IMR-90 (cell line): ENCODE data around the gene ADIRF.

Source experiments
- CEBPB ChIP-seq: IDR thresholded peaks from 2 replicates; pipeline ENCODE4 v1.6.1; 2012; ENCODE audit warnings: low read depth, low read length, improper control_type of control experiment
- CTCF ChIP-seq: conservative IDR thresholded peaks from 2 replicates; pipeline ENCODE4 v1.5.1; 2012; ENCODE audit warnings: mild to moderate bottlenecking, low read depth, low read length, improper control_type of control experiment
- ELK1 ChIP-seq: fragments of 150-350 bp; IDR thresholded peaks from 2 replicates; pipeline ENCODE4 v1.6.1; 2016; ENCODE audit warnings: low read depth, mild to moderate bottlenecking, low read length, moderate library complexity, borderline replicate concordance
- FOS ChIP-seq: fragments of 150-350 bp; IDR thresholded peaks from 2 replicates; pipeline ENCODE4 v1.6.1; 2016; ENCODE audit warnings: low read depth, low read length
- MAFK ChIP-seq: IDR thresholded peaks from 2 replicates; pipeline ENCODE4 v1.6.1; 2012; ENCODE audit warnings: low read depth, low read length, improper control_type of control experiment
- MAZ ChIP-seq: IDR thresholded peaks from 2 replicates; pipeline ENCODE4 v1.6.1; 2012; ENCODE audit warnings: low read depth, mild to moderate bottlenecking, low read length, improper control_type of control experiment, moderate library complexity, borderline replicate concordance
- MXI1 ChIP-seq: IDR thresholded peaks from 2 replicates; pipeline ENCODE4 v1.6.1; 2012; ENCODE audit warnings: low read depth, mild to moderate bottlenecking, low read length, moderate library complexity, borderline replicate concordance
- POLR2A ChIP-seq: IDR thresholded peaks from 2 replicates; pipeline ENCODE4 v1.6.1; 2012; ENCODE audit warnings: mild to moderate bottlenecking, low read depth, low read length
- RAD21 ChIP-seq: IDR thresholded peaks from 2 replicates; pipeline ENCODE4 v1.6.1; 2012; ENCODE audit warnings: low read length, improper control_type of control experiment
- RCOR1 ChIP-seq: IDR thresholded peaks from 2 replicates; pipeline ENCODE4 v1.6.1; 2012; ENCODE audit warnings: mild to moderate bottlenecking, low read length, improper control_type of control experiment; ENCODE audit not compliant: insufficient replicate concordance
- RFX5 ChIP-seq: IDR thresholded peaks from 2 replicates; pipeline ENCODE4 v1.8.0; 2012; ENCODE audit warnings: low read depth, mild to moderate bottlenecking, low read length, moderate library complexity
- SMC3 ChIP-seq: fragments of 150-350 bp; IDR thresholded peaks from 2 replicates; pipeline ENCODE4 v1.6.1; 2016; ENCODE audit warnings: low read depth, mild to moderate bottlenecking, antibody characterized with exemption, low read length, moderate library complexity
- USF2 ChIP-seq: fragments of 150-350 bp; IDR thresholded peaks from 2 replicates; pipeline ENCODE4 v1.6.1; 2017; ENCODE audit warnings: mild to moderate bottlenecking, antibody characterized with exemption, low read length, low read depth

GRCh38 chr10:86981716-86982115 is 13.4 kb downstream of the ADIRF start:
- no peak for TF ChIP-seq CTCF
- no peak for TF ChIP-seq USF2
- no peak for TF ChIP-seq POLR2A
- no peak for TF ChIP-seq RFX5
- TF ChIP-seq RAD21, result no peak
- TF ChIP-seq SMC3, result no peak
- no peak for TF ChIP-seq CEBPB
- TF ChIP-seq MAFK, result no peak
- TF ChIP-seq RCOR1, result no peak
- no peak for TF ChIP-seq MXI1
- TF ChIP-seq MAZ, result no peak
- TF ChIP-seq FOS, result no peak
- no peak for TF ChIP-seq ELK1
